HG02642 (cell line): ENCODE data around the gene CFI.

Experiments used
- ATAC-seq: cut with Tn5 transposase; IDR thresholded peaks from one replicate; pipeline ENCODE4 v1.9.1; 2021; ENCODE audit warnings: mild to moderate bottlenecking; ENCODE audit not compliant: unreplicated experiment, poor library complexity

Gene CFI

DNA sequence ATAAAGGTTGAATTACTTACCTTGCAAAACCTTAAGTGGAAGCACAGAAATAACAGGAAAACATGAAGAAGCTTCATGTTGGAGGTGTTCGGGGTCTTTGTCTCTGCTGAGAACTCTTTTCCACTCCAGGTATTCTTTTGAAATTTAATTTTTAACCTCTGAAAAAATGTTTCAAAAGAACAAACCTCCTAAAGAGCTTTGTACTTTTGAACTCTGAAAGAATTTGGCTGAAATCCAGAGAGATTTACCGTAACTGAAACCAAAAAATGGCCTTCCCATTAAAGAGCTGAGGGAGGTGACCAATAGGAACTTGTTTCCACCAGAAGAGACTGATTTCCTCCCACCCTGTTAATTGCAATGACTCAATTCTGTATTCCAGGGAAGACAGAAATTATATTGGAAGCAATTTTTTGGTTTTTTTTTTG lies at the start of gene CFI:
TSS of gene CFI (minus strand) at position 105 of the 425 bp plus-strand sequence. CDS start at position 77, 28 bp downstream.
- ATAC-seq = no peak

DNA sequence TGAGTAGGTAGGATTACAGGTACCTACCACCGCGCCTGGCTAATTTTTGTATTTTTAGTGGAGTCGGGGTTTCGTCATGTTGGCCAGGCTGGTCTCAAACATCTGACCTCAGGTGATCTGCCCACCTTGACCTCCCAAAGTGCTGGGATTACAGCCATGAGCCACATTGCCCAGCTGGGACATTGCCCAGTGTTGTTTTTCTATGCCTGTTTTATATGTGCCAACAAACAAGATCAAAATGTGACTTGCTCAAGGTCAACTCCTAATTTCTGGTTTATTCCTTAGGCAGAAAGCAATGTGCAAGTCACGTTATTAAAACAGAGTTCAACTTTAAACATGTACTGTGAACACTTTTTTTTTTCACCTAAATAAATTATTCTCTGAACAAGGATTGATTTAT lies 48.8 kb upstream of the CFI start:
- ATAC-seq = no peak

DNA sequence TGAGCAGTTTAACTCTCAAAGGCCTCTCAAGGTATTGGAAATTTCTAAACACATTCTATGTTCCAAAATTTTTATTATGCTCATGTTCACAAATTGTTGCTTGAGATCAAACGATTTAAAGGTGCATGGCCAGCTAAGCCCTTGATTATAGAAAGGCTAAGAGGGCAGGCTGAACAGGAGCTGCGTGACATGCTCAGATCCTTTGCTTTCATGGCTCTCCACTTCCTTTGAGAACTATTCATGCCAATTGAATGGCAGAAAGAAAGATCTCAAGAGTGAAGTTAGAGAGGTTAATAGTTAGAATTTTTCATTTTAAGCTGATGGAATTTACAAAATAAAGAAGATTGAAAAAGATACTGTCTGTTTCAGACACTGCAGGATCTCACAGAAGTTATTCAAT lies 46.7 kb upstream of the CFI start:
- ATAC-seq = no peak

DNA sequence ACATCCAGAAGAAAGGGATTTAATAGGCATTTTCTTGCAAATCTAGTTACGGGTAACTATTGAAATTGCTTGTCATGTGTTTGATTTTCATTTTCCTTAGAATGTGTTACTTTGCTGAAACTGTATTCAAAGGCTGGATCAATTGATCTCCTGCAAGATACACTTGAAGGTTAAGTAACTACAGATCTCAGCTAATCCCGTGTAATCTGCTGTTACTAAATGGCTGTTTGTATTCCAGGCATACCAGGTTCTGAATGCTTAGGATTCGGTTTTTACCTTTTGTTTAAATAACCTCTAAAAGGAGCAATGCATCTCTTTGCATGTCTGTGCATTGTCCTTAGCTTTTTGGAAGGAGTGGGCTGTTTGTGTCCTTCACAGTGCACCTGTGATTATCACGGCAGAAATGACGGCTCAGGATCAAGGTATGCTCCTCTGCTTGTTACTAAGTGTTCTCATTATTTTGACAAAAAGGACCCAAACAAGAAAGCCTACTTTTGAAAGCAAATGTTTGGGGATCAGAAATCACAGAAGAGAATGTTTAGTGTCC lies 46.2 kb upstream of the CFI start, which contains the start of gene LRIT3:
TSS of gene LRIT3 (plus strand) at position 212 of the 547 bp plus-strand sequence. CDS start at position 307, 95 bp downstream.
- ATAC-seq = no peak

DNA sequence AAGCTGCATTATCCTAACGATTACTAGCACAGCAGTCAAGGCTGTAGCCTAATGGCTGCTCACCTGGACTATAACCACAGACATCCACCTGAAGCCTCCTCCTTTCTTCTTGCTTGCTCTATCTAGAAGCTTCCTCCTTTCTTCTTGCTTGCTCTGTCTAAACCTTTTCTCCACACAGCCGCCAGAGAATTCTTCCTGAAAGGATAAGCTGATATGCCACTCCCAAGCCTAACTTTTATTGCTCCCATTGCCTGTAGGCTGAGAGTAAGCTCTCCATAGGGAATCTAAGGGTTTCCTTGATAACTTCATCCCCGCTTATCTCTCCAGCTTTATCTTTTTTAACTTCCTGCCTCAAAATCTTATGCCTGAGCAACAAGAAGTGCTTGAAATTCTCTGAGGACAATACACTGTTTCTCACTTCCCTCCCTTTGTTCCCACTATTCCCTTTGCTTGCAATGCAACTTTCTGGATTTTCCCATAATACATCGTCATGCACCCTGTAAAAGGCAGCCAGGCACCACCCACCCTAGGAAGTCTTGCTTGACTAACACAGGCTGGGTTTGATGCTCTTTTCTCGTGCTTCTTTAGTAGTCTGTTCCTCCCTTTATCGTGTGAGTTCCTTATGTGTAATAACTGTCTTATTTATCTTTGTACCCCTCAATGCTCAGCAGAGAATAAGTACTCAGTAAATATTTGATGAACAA lies 44.7 kb upstream of the CFI start:
- no peak for ATAC-seq

DNA sequence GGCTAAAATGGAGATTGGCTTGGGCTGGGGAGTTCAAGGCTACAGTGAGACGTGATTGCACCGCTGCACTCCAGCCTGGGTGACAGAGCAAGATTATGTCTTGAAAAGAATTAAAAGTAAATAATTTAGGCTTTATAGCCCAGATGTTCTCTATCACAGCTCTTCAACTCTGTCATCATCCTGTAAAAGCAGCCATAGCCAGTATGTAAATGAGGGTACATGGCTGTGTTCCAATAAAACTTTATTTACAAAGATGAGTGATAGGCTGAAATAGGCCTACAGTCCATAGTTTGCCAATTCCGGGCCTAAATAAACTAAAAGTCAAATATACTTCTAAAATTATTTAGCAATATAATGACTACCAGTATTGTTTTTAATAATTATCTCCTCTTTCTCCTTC lies 35.2 kb upstream of the CFI start:
- ATAC-seq = no peak

DNA sequence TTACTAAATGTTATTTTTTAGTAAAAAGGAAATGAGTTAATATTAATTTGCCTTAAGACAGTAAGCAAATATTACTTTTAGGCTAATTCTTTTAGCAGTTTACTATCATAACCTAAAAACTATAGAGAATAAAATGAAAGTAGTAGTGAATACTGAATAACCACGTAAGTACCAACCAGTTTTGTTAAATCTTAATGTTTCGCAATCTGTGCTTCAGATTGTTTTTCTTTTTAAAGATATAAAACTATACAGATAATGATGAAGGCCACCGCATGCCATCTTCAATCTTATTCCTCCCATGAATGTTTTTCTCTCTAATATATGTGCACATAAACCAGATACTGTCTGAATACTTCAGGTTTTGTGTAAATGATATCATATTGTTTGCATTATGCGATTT lies 32.0 kb upstream of the CFI start:
- ATAC-seq = no peak

DNA sequence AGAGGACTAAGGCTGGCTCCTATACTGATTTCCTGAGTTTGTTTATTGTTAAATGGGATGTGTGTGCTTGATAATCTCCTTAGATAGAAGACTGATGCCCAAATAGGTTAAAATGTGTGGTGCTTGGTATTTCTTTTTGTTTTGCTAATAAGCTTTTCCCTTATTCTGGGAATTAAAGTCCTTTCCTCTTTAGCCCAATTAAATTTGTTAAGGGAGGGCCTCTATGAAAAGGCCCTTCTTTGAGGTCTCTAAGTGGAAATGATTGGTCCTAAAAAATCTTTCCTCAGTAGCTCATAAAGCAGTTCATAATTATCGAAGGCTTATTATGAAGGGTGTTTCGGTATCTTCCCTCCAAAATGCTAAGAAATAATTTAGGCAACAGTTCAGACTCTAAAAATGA lies 25.9 kb upstream of the CFI start, which contains the start of gene RRH:
TSS of gene RRH (plus strand) at position 301 of the 400 bp plus-strand sequence. CDS start at position 357, 56 bp downstream.
- ATAC-seq = no peak

DNA sequence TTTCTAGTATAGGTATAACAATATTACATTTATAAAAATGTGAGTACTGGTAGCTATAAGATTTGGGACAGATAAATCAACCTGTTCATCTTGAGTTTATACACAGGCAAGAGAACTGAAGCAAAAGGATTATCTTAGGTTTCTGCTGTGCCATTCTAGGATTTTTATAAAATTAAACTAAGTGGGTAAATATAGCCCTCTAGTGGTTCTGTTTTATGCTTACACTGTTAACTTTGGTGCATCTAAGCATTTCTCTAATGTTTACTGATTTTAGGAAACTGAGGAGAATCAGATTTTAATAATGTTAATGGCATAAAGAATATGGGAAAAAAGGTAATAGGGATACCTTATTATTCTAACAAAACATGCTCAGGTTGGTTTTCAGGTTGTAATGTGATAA lies 24.9 kb upstream of the CFI start:
- no peak for ATAC-seq

DNA sequence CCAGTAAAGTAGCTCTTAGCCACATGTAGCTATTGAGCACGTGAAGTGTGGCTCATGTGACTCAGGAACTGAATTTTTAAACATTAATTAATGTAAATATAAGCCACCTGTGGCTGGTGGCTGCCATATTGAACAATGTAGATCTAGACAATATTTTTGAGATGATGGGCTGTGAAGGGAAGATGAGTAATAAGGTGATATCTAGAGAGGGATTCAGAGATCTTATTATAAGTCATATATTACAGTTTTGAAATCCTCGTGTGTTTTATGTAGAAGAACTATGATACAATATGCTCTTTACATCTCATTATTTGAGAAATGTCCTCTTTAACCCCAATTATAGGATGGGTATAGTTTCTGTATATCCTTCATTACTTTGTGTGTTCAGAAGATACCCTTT lies 19.4 kb upstream of the CFI start:
- no peak for ATAC-seq

DNA sequence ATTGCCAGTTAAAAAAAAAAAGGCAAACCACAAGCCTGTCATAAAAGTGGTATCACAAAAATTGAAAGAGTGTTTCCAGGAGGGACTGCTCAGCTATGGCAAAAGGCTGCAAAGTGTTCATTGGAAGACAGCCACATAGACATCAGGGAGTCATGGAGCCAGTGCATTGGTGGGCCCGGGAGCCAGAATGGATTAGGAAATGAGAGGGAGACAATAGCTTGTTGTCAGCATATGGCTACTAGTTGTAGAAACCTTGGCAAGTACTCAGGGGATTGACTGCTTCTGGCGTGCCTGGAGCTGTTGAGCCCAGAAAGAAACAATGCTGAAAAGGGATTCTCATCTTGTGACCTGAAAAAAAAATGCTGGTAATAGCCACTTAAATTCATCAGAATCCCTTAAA lies 18.8 kb upstream of the CFI start:
- no peak for ATAC-seq

DNA sequence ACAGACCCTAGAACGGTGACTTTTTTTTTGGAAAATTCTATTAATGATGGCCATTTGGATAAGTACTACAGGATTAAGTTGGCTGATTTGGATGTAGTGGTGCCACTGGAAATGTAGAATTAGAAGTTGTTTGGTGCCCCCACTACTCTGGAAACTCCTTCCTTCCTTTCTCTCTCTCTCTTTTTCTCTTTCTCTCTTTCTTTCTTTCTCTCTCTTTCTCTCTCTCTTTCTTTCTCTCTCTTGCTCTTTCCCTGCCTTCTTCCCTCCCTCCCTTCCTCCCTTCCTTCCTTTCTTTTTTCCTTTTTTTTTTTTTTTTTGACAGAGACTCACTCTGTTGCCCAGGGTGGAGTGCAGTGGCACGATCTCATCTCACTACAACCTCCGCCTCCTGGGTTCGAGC lies 16.5 kb upstream of the CFI start:
- no peak for ATAC-seq

DNA sequence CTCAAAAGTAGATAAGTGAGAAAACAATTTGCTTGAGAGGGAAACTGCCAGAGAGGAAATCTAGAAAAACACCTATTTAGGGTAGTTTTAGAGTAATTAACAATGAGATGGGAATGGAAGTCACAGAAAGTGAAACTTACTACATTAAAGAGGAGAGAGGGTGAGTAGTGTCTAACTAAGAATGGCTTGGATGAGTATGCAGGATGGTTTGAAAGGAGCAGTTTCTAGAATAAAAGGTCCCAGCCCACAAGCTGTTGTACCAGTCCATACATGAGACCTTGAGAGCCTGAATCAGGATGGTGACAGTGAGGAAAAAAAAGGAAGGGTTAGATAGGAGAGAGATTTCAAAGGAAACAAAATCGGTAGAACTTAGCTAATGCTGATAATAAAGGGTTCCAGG lies 15.1 kb upstream of the CFI start:
- no peak for ATAC-seq

DNA sequence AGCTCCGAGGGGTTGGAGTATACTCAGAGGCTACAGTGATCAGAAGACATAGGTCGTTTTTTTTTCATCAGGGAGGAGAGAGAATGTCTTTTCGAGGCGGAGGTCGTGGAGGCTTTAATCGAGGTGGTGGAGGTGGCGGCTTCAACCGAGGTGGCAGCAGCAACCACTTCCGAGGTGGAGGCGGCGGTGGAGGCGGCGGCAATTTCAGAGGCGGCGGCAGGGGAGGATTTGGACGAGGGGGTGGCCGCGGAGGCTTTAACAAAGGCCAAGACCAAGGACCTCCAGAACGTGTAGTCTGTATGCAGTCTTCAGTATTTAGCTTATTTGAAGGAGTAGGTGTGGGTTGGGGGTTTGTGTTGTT lies 14.3 kb upstream of the CFI start:
- no peak for ATAC-seq

DNA sequence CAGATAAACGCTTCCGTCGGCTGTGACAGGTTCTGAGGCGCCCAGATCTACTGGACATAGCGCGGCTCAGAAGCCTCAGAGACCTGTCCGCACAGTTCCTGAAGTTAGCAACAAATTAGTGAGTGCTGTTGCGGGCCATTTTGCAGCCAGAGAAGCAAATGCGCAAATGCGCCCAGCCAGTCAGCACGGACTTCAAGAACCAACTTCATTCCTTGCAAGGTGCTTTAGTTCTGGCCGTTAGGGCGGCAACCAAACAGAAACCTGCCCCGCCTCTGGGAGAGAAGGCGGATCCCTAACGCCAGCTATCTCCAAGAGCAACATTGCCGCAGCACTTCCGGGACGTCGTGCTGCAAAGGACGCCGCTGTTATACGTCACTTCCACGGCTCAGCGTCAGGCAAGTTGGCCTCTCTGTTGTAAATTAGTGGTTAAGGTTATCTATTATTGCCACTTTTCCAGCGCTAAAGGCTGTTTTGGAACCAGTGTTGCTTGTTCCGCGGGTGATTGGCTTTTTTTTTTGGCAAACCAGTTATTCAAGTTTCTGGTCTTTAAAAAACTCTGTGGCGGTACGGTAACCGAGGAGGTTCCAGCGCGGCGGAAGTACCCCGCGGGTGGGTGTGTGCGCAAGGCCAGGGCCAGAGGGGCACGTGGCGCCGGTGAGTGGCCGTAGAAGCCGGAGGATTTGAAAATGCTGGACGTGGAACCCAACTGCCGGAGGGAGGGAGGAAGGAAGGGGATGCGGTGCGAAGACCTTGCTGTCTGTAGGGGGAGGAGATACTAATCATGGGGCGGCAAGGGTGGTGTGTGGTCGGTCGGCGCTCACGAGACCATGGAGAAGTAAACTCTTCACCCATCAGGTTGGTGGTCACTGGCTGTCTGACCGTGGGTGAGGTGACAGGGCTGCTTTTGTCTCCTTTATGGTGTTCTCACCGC lies 13.6 kb upstream of the CFI start, which contains the start of gene GAR1:
TSS of gene GAR1 (plus strand) at position 612 of the 931 bp plus-strand sequence. CDS start 403 bp downstream, outside the sequence.
- peak; percentile 100 for ATAC-seq

DNA sequence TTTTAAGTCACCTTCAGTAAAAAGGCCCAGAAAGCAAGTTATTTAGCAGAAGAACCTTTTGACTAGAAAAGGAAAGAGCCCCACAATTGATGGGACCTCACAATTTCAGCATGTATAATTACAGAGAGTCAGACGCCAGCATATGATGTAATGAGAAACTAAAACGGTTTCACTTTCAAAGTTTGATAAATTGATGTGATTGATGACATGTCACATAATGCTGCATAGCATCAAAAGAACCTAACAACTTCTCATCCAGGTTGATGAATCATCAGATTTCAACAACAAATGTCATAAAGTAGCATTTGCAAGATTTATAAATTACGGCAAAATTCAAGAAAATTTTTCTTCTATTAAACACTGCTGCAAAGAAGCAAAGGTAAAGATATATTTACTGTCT lies 9.9 kb upstream of the CFI start:
- no peak for ATAC-seq

DNA sequence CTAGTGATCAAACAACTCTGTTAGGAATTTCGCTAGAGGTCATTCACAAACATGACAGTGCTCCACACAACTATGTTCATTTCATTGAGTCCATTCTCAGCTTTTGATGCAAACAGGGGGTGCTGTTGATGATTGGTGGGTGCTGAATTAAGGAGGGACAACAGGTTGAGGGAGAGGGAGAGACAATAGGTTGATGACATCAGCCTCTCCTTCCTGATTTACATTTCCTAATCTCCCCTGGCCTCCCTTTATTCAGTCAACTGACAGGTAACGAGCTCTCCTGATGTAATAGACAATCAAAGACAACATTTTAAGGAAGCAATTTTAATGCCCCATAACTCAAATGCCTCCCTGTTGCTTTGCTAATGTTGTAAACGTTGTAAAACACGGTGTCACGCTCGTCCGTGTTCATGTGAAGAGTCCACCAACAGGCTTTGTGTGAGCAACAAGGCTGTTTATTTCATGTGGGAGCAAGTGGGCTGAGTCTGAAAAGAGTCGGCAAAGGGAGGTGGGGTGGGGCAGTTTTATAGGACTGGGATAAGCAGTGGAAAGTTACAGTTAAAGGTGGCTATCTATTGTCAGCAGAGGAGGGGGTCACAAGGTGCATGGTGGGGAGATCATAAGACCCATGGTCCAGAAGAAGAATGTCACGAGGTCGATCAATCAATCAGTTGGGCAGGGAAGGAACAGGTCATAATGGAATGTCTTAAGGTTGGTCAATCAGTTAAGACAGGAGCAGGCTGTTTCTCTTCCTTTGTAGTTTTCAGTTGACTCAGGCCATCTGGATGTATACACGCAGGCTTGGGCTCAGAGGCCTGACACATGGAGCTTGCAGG lies 9.0 kb upstream of the CFI start:
- no peak for ATAC-seq

DNA sequence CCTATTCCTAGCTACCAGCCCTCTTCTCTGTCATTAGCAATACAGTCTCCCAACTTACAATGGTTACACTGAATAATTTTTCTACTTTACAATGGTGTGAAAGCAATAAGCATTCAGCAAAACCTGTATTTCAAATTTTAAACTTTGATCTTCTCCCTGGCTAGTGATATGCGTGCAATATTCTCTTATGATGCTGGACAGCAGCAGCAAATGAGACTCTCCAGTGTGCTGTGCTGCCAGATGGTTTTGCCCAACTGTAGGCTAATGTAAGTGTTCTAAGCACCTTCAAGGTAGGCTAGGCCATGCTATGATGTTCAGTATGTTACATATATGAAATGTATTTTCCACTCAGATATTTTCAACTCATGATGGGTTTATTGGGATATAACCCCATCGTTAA lies 7.9 kb upstream of the CFI start:
- no peak for ATAC-seq

DNA sequence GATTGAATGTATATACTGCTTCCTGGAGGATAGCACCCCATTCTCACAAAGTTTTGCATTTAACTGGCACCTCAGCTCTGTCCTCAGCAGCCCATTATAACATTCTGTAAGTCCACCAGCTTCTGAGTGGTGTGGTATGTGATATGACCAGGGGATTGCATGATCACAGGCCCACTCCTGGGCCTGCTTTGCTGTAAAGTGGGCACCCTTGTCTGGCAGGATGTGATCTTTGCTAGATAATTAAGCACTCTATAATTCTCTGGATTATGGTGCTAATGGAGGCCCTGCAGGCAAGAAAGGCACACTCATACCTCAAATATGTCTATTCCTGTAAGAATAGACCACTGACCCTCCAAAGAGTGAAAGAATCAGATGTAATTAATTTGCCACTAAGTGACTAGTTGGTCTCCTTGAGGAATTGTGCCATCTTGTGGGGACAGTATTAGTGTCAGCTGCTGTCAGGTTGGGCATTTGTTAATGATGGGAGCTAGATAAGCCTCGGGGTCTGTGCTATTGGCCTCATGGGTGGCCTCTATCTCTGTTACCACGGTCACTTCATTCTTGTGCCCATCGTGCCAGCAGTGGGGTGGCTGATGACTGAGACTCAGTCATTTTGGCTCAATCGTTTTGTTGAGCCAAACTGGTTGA lies 2.2 kb upstream of the CFI start:
- peak; percentile 69 for ATAC-seq
